Endodermal cell (in vitro differentiated cells): ENCODE data around the gene ENPEP. TPM values are rescaled to one million over a fixed set of nuclear protein-coding genes. Genes with fewer than 3 reads are reported as not detected.

Experiments used
- DNase-seq: peaks from one replicate; pipeline ENCODE4 v3.0.0-alpha.2; 2017
- H3K27ac ChIP-seq: 2 replicates; pipeline ENCODE4 v1.5.1; 2013; ENCODE audit warnings: mild to moderate bottlenecking, low read depth, low read length, moderate library complexity
- H3K27me3 ChIP-seq: 2 replicates; pipeline ENCODE4 v1.6.1; 2013; ENCODE audit warnings: mild to moderate bottlenecking, low read length, moderate library complexity; ENCODE audit not compliant: insufficient read depth, control insufficient read depth, poor library complexity, severe bottlenecking
- H3K36me3 ChIP-seq: 2 replicates; pipeline ENCODE4 v1.7.0; 2013; ENCODE audit warnings: mild to moderate bottlenecking, low read length, moderate library complexity; ENCODE audit not compliant: control insufficient read depth, insufficient read depth
- H3K4me1 ChIP-seq: one replicate; pipeline ENCODE4 v1.7.0; 2013; ENCODE audit warnings: low read length; ENCODE audit not compliant: control insufficient read depth, insufficient read depth
- H3K4me3 ChIP-seq: 2 replicates; pipeline ENCODE4 v1.5.1; 2013; ENCODE audit warnings: mild to moderate bottlenecking, low read length, moderate library complexity
- H3K9ac ChIP-seq: 2 replicates; pipeline ENCODE4 v1.6.1; 2013; ENCODE audit warnings: mild to moderate bottlenecking, low read length, moderate library complexity; ENCODE audit not compliant: poor library complexity, severe bottlenecking; ENCODE audit errors: extremely low read depth
- H3K9me3 ChIP-seq: 2 replicates; pipeline ENCODE4 v1.6.1; 2013; ENCODE audit warnings: mild to moderate bottlenecking, low read length, moderate library complexity; ENCODE audit not compliant: control insufficient read depth
- H3K27ac Mint-ChIP-seq: 2 replicates; pipeline ENCODE4 v1.8.0; 2020; ENCODE audit warnings: mixed read lengths
- H3K27me3 Mint-ChIP-seq: 2 replicates; pipeline ENCODE4 v1.8.0; 2021; ENCODE audit warnings: mild to moderate bottlenecking, mixed read lengths; ENCODE audit not compliant: insufficient read depth
- H3K36me3 Mint-ChIP-seq: 2 replicates; pipeline ENCODE4 v1.8.0; 2020; ENCODE audit warnings: low read depth, mixed read lengths
- H3K4me1 Mint-ChIP-seq: 2 replicates; pipeline ENCODE4 v1.8.0; 2020; ENCODE audit warnings: mixed read lengths
- H3K4me3 Mint-ChIP-seq: 2 replicates; pipeline ENCODE4 v1.8.0; 2020; ENCODE audit warnings: mild to moderate bottlenecking, moderate library complexity, mixed read lengths
- H3K9me3 Mint-ChIP-seq: 2 replicates; pipeline ENCODE4 v1.8.0; 2020; ENCODE audit warnings: mild to moderate bottlenecking, mixed read lengths
- CTCF ChIP-seq: fragments of 200-600 bp; sonication (generic); conservative IDR thresholded peaks from 2 replicates; pipeline ENCODE4 v1.5.0; 2021; ENCODE audit warnings: antibody characterized with exemption, mild to moderate bottlenecking
- WGBS, 2 experiments: methylation state at CpG; one replicate each; pipeline versions ENCODE4 v1.1.5 to v1.1.7; 2013; ENCODE audit warnings: missing lambda C conversion rate in 2 of 2, mixed read lengths in 1 of 2; ENCODE audit not compliant: insufficient coverage in 1 of 2, insufficient read length in 1 of 2; 5-methylcytosine and 5-hydroxymethylcytosine counted together
- total RNA-seq, 2 donors: library from RNA; stranded (reverse); fragmentation: NEBNext Ultra II Directional in 1 of 2; extraction: Animal tissue kit (Norgen Biotek cat#: 25700) in 1 of 2; gene quantifications; 2 replicates in 1 of 2; 3 replicates in 1 of 2; pipeline ENCODE4 v1.2.1, GENCODE V29; 2021

The ENPEP gene
- total RNA-seq, 2 donors from 2014 or later, result 4.6 to 9.4 TPM

GRCh38 chr4:110610940-110611831, 135.2 kb downstream of the ENPEP start:
- H3K4me1 ChIP-seq, result peaks cover 24% of the 10 kb centered on the region
- H3K36me3 ChIP-seq, result peaks cover 57% of the 10 kb centered on the region
- no peak overlapping the region for H3K27ac Mint-ChIP-seq
- H3K27me3 ChIP-seq, result no peaks in the 10 kb centered on the region
- peaks cover 48% of the 10 kb centered on the region for H3K36me3 Mint-ChIP-seq
- peaks cover 39% of the 10 kb centered on the region for H3K4me1 Mint-ChIP-seq
- DNase-seq, result peak; percentile 62
- H3K27me3 Mint-ChIP-seq, result peaks cover 3% of the 10 kb centered on the region
- peak overlapping the region; percentile 30 for H3K4me3 Mint-ChIP-seq
- H3K9me3 Mint-ChIP-seq, result no peaks in the 10 kb centered on the region
- H3K9ac ChIP-seq, result no peak overlapping the region
- no peaks in the 10 kb centered on the region for H3K9me3 ChIP-seq
- peak overlapping the region; percentile 10 for H3K4me3 ChIP-seq
- TF ChIP-seq CTCF, result no peak
- no peak overlapping the region for H3K27ac ChIP-seq
- 96 to 98% methylated on average over 33 to 54 of the region's 54 CpGs for WGBS, 2 experiments

GRCh38 chr4:110611968-110612447, 136.1 kb downstream of the ENPEP start:
- Histone ChIP-seq H3K4me1 (peaks cover 24% of the 10 kb centered on the region), H3K9ac (peak overlapping the region; percentile 100), H3K9me3 (no peaks in the 10 kb centered on the region), H3K4me3 (peak overlapping the region; percentile 90), H3K27me3 (no peaks in the 10 kb centered on the region), H3K27ac (no peak overlapping the region), H3K36me3 (peaks cover 56% of the 10 kb centered on the region)
- 94 to 96% methylated on average over 20 to 30 of the region's 30 CpGs for WGBS, 2 experiments
- TF ChIP-seq CTCF, result no peak
- Mint-ChIP-seq H3K27me3 (peaks cover 3% of the 10 kb centered on the region), H3K36me3 (peaks cover 46% of the 10 kb centered on the region), H3K4me1 (peaks cover 47% of the 10 kb centered on the region), H3K4me3 (peak overlapping the region; percentile 97), H3K27ac (peak overlapping the region; percentile 52), H3K9me3 (no peaks in the 10 kb centered on the region)
- DNase-seq, result peak; percentile 60

GRCh38 chr4:110612631-110613269, 136.8 kb downstream of the ENPEP start:
- Mint-ChIP-seq H3K4me1 (peaks cover 51% of the 10 kb centered on the region), H3K4me3 (peak overlapping the region; percentile 97), H3K9me3 (no peaks in the 10 kb centered on the region), H3K36me3 (peaks cover 46% of the 10 kb centered on the region), H3K27ac (peak overlapping the region; percentile 100), H3K27me3 (peaks cover 3% of the 10 kb centered on the region)
- peak overlapping the region; percentile 90 for H3K4me3 ChIP-seq
- no peaks in the 10 kb centered on the region for H3K9me3 ChIP-seq
- no peaks in the 10 kb centered on the region for H3K27me3 ChIP-seq
- DNase-seq, result peak; percentile 64
- H3K4me1 ChIP-seq, result peaks cover 24% of the 10 kb centered on the region
- H3K9ac ChIP-seq, result peak overlapping the region; percentile 100
- no peak for TF ChIP-seq CTCF
- WGBS, 2 experiments, result 85 to 97% methylated on average over 11 to 23 of the region's 23 CpGs
- no peak overlapping the region for H3K27ac ChIP-seq
- peaks cover 51% of the 10 kb centered on the region for H3K36me3 ChIP-seq
